IPS-18a (cell line): ENCODE results near the gene FBXW12.

ENCODE experiments used
- H3K27ac ChIP-seq: one replicate; pipeline ENCODE4 v1.5.1; 2013; ENCODE audit warnings: low read length
- H3K27me3 ChIP-seq: one replicate; pipeline ENCODE4 v1.6.1; 2013; ENCODE audit warnings: mild to moderate bottlenecking, low read length; ENCODE audit not compliant: control insufficient read depth, insufficient read depth
- H3K36me3 ChIP-seq: one replicate; pipeline ENCODE4 v1.6.1; 2013; ENCODE audit warnings: low read depth, low read length; ENCODE audit not compliant: control insufficient read depth
- H3K4me1 ChIP-seq: one replicate; pipeline ENCODE4 v1.6.1; 2013; ENCODE audit warnings: low read depth, low read length; ENCODE audit not compliant: control insufficient read depth
- H3K4me3 ChIP-seq: one replicate; pipeline ENCODE4 v1.5.1; 2013; ENCODE audit warnings: low read length
- H3K9ac ChIP-seq: one replicate; pipeline ENCODE4 v1.6.1; 2013; ENCODE audit warnings: mild to moderate bottlenecking, low read length, moderate library complexity
- H3K9me3 ChIP-seq: one replicate; pipeline ENCODE4 v1.6.1; 2013; ENCODE audit warnings: low read depth, low read length; ENCODE audit not compliant: control insufficient read depth

FBXW12 gene

GRCh38 chr3:48426944-48427629, 55.1 kb downstream of the FBXW12 start:
- Histone ChIP-seq H3K27ac (no peak overlapping the region), H3K9ac (no peak overlapping the region), H3K4me3 (no peak overlapping the region), H3K36me3 (peaks cover 16% of the 10 kb centered on the region), H3K27me3 (no peaks in the 10 kb centered on the region), H3K4me1 (peaks cover 14% of the 10 kb centered on the region), H3K9me3 (no peaks in the 10 kb centered on the region)

- no peak overlapping the region for H3K9ac ChIP-seq
- H3K36me3 ChIP-seq: peaks cover 22% of the 10 kb centered on the region
- H3K9me3 ChIP-seq: no peaks in the 10 kb centered on the region
- H3K4me3 ChIP-seq: peak overlapping the region; percentile 76
- no peaks in the 10 kb centered on the region for H3K27me3 ChIP-seq
- peaks cover 17% of the 10 kb centered on the region for H3K4me1 ChIP-seq
- no peak overlapping the region for H3K27ac ChIP-seq
These were observed 55.6 kb downstream of the FBXW12 start for GRCh38 chr3:48427630-48427962.

GRCh38 chr3:48428088-48428571, 56.1 kb downstream of the FBXW12 start:
- Histone ChIP-seq H3K36me3 (peaks cover 22% of the 10 kb centered on the region), H3K27me3 (no peaks in the 10 kb centered on the region), H3K4me1 (peaks cover 17% of the 10 kb centered on the region), H3K27ac (no peak overlapping the region), H3K9ac (peak overlapping the region; percentile 60), H3K9me3 (no peaks in the 10 kb centered on the region), H3K4me3 (peak overlapping the region; percentile 76)

GRCh38 chr3:48428572-48429316, 56.7 kb downstream of the FBXW12 start:
- Histone ChIP-seq H3K36me3 (peaks cover 19% of the 10 kb centered on the region), H3K9me3 (no peaks in the 10 kb centered on the region), H3K27me3 (no peaks in the 10 kb centered on the region), H3K4me3 (peak overlapping the region; percentile 76), H3K9ac (peak overlapping the region; percentile 79), H3K27ac (peak overlapping the region; percentile 38), H3K4me1 (peaks cover 17% of the 10 kb centered on the region)

GRCh38 chr3:48429317-48429959, 57.4 kb downstream of the FBXW12 start:
- Histone ChIP-seq H3K36me3 (peaks cover 21% of the 10 kb centered on the region), H3K27me3 (no peaks in the 10 kb centered on the region), H3K9me3 (no peaks in the 10 kb centered on the region), H3K4me3 (peak overlapping the region; percentile 76), H3K9ac (peak overlapping the region; percentile 79), H3K27ac (peak overlapping the region; percentile 38), H3K4me1 (peaks cover 17% of the 10 kb centered on the region)

GRCh38 chr3:48429960-48430707, 58.1 kb downstream of the FBXW12 start, which contains the start of gene PLXNB1:
TSS of gene PLXNB1 (minus strand) at chr3:48430086. CDS start at chr3:48424611, 5,475 bp downstream.
- H3K27ac ChIP-seq: peak within 1 kb of the TSS; percentile 38
- H3K9ac ChIP-seq: peak within 1 kb of the TSS; percentile 79
- H3K4me3 ChIP-seq: peak within 1 kb of the TSS; percentile 76
- peaks cover 17% of the 10 kb centered on the region for H3K4me1 ChIP-seq
- no peaks in the 10 kb centered on the region for H3K9me3 ChIP-seq
- peaks cover 20% of the 10 kb centered on the region for H3K36me3 ChIP-seq
- no peaks in the 10 kb centered on the region for H3K27me3 ChIP-seq

- no peak overlapping the region for H3K27ac ChIP-seq
- peaks cover 17% of the 10 kb centered on the region for H3K4me1 ChIP-seq
- peak overlapping the region; percentile 76 for H3K4me3 ChIP-seq
- H3K9ac ChIP-seq: no peak overlapping the region
- H3K9me3 ChIP-seq: no peaks in the 10 kb centered on the region
- no peaks in the 10 kb centered on the region for H3K27me3 ChIP-seq
- peaks cover 20% of the 10 kb centered on the region for H3K36me3 ChIP-seq
These were observed 58.7 kb downstream of the FBXW12 start for GRCh38 chr3:48430708-48431101.

- no peak overlapping the region for H3K4me3 ChIP-seq
- no peak overlapping the region for H3K27ac ChIP-seq
- H3K4me1 ChIP-seq: peaks cover 17% of the 10 kb centered on the region
These were observed 59.4 kb downstream of the FBXW12 start for GRCh38 chr3:48431224-48432029.

GRCh38 chr3:48432411-48433371, 60.7 kb downstream of the FBXW12 start:
- H3K36me3 ChIP-seq: peaks cover 20% of the 10 kb centered on the region
- H3K27me3 ChIP-seq: no peaks in the 10 kb centered on the region
- no peak overlapping the region for H3K9ac ChIP-seq
- H3K4me1 ChIP-seq: peaks cover 13% of the 10 kb centered on the region
- H3K9me3 ChIP-seq: no peaks in the 10 kb centered on the region
- H3K27ac ChIP-seq: no peak overlapping the region
- H3K4me3 ChIP-seq: no peak overlapping the region

More at GRCh38 chr3:48431224-48432029, 59.4 kb downstream of the FBXW12 start:
- H3K9me3 ChIP-seq: no peaks in the 10 kb centered on the region
- H3K36me3 ChIP-seq: peaks cover 20% of the 10 kb centered on the region
- H3K27me3 ChIP-seq: no peaks in the 10 kb centered on the region
- no peak overlapping the region for H3K9ac ChIP-seq
